MCF 10A (cell line): Measurements from ENCODE around the gene PTPRG. TPM values are rescaled to one million over a fixed set of nuclear protein-coding genes. Genes with fewer than 3 reads are reported as not detected.

Experiments used
- BruUV-seq: library from RNA; stranded (reverse); fragments of 400-500 nt; replicated peaks from 2 replicates; lab custom pipeline; 2021; lab: Mats Ljungman, UMichigan
- CTCF ChIA-PET: fragments of 300-600 bp; sonication (Branson Sonifier 250); formaldehyde crosslinking; extraction: SDS; loops from one replicate; lab custom pipeline; 2021; ENCODE audit warnings: antibody characterized with exemption, inconsistent platforms; lab: Yijun Ruan, JAX
- POLR2A ChIA-PET: fragments of 300-600, 350-650 bp; sonication (Branson Sonifier 250); formaldehyde crosslinking; extraction: SDS; loops from one replicate; lab custom pipeline; 2020; ENCODE audit warnings: antibody characterized with exemption, inconsistent platforms; lab: Yijun Ruan, JAX
- DNase-seq: peaks from one replicate; pipeline ENCODE4 v3.0.0-alpha.2; 2018; ENCODE audit not compliant: unreplicated experiment
- H3K27ac Mint-ChIP-seq: one replicate; pipeline ENCODE4 v1.8.0; 2022; ENCODE audit warnings: mild to moderate bottlenecking, low read depth, mixed read lengths; ENCODE audit not compliant: unreplicated experiment
- H3K27me3 Mint-ChIP-seq: one replicate; pipeline ENCODE4 v1.8.0; 2022; ENCODE audit warnings: mixed read lengths; ENCODE audit not compliant: insufficient read depth, unreplicated experiment
- H3K36me3 Mint-ChIP-seq: one replicate; pipeline ENCODE4 v1.8.0; 2022; ENCODE audit warnings: mild to moderate bottlenecking, moderate library complexity, mixed read lengths; ENCODE audit not compliant: insufficient read depth, unreplicated experiment
- H3K4me1 Mint-ChIP-seq: one replicate; pipeline ENCODE4 v1.8.0; 2022; ENCODE audit warnings: mixed read lengths; ENCODE audit not compliant: insufficient read depth, unreplicated experiment
- H3K4me3 Mint-ChIP-seq: one replicate; pipeline ENCODE4 v1.8.0; 2022; ENCODE audit warnings: mild to moderate bottlenecking, moderate library complexity, mixed read lengths; ENCODE audit not compliant: unreplicated experiment
- H3K9me3 Mint-ChIP-seq: one replicate; pipeline ENCODE4 v1.8.0; 2022; ENCODE audit warnings: mixed read lengths; ENCODE audit not compliant: unreplicated experiment
- CTCF ChIP-seq: fragments of 200-600 bp; IDR thresholded peaks from one replicate; pipeline ENCODE4 v1.8.0; 2022; ENCODE audit warnings: antibody characterized with exemption, mild to moderate bottlenecking; ENCODE audit not compliant: unreplicated experiment
- intact Hi-C: fragments of 100-400 bp; cut with micrococcal nuclease; formaldehyde crosslinking; loops from 2 replicates; pipeline ENCODE4 v1.14.1; 2022
- total RNA-seq: library from RNA; stranded (reverse); gene quantifications from 2 replicates; pipeline ENCODE4 v1.2.3, GENCODE V29; 2022

PTPRG gene
- total RNA-seq, 1 experiment from 2014 or later = 54.5 TPM

- DNase-seq = no peak
- H3K27ac Mint-ChIP-seq = peak overlapping the region; percentile 31
- H3K4me3 Mint-ChIP-seq = no peak overlapping the region
- H3K4me1 Mint-ChIP-seq = peaks cover 51% of the 10 kb centered on the region
- no peak for TF ChIP-seq CTCF
- ChIA-PET CTCF (interaction anchor here (0.6 to 0.8 kb wide), 2 partner anchors 43 to 617 kb away, joined by 3 to 4 read pairs; no protein-coding TSS in a partner anchor), POLR2A (interaction anchor here (1.1 kb wide), 1 partner anchor 41 kb away, joined by 3 read pairs; no protein-coding TSS in a partner anchor)
- H3K36me3 Mint-ChIP-seq = peaks cover 7% of the 10 kb centered on the region
- intact Hi-C loops = no loop called here
- H3K9me3 Mint-ChIP-seq = no peaks in the 10 kb centered on the region
- no peaks in the 10 kb centered on the region for H3K27me3 Mint-ChIP-seq
- BruUV-seq = no TSS peak
These were observed 219.3 kb downstream of the PTPRG start for GRCh38 chr3:61780455-61781228.

- CTCF ChIA-PET = interaction anchor here (1.3 kb wide), 1 partner anchor 405 kb away, joined by 3 read pairs; no protein-coding TSS in a partner anchor
- intact Hi-C loops = no loop called here
- peak overlapping the region; percentile 18 for H3K27ac Mint-ChIP-seq
These were observed 222.8 kb downstream of the PTPRG start for GRCh38 chr3:61783993-61784718.

GRCh38 chr3:61788623-61789507 lies 227.5 kb downstream of the PTPRG start:
- H3K4me1 Mint-ChIP-seq = peaks cover 13% of the 10 kb centered on the region
- no peaks in the 10 kb centered on the region for H3K27me3 Mint-ChIP-seq
- H3K27ac Mint-ChIP-seq = no peak overlapping the region
- DNase-seq = no peak
- H3K9me3 Mint-ChIP-seq = no peaks in the 10 kb centered on the region
- no peak overlapping the region for H3K4me3 Mint-ChIP-seq
- H3K36me3 Mint-ChIP-seq = peaks cover 5% of the 10 kb centered on the region
- intact Hi-C loops = no loop called here
- BruUV-seq = no TSS peak
- POLR2A ChIA-PET = interaction anchor here (0.6 kb wide), 1 partner anchor 91 kb away, joined by 3 read pairs; no protein-coding TSS in a partner anchor
- CTCF ChIA-PET = no interaction called here
- TF ChIP-seq CTCF = no peak

More at GRCh38 chr3:61783993-61784718, 222.8 kb downstream of the PTPRG start:
- no peak for DNase-seq
- peaks cover 34% of the 10 kb centered on the region for H3K4me1 Mint-ChIP-seq
- no TSS peak for BruUV-seq
- no peaks in the 10 kb centered on the region for H3K9me3 Mint-ChIP-seq
- POLR2A ChIA-PET = no interaction called here
- TF ChIP-seq CTCF = no peak
- H3K4me3 Mint-ChIP-seq = no peak overlapping the region
- no peaks in the 10 kb centered on the region for H3K36me3 Mint-ChIP-seq
- H3K27me3 Mint-ChIP-seq = no peaks in the 10 kb centered on the region
